ENCODE measurements around the gene DNLZ.

- TF ChIP-seq, protein P1, sequence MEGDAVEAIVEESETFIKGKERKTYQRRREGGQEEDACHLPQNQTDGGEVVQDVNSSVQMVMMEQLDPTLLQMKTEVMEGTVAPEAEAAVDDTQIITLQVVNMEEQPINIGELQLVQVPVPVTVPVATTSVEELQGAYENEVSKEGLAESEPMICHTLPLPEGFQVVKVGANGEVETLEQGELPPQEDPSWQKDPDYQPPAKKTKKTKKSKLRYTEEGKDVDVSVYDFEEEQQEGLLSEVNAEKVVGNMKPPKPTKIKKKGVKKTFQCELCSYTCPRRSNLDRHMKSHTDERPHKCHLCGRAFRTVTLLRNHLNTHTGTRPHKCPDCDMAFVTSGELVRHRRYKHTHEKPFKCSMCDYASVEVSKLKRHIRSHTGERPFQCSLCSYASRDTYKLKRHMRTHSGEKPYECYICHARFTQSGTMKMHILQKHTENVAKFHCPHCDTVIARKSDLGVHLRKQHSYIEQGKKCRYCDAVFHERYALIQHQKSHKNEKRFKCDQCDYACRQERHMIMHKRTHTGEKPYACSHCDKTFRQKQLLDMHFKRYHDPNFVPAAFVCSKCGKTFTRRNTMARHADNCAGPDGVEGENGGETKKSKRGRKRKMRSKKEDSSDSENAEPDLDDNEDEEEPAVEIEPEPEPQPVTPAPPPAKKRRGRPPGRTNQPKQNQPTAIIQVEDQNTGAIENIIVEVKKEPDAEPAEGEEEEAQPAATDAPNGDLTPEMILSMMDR (IDR thresholded peaks at IDR 0.05 in 4 of 5, conservative IDR thresholded peaks at IDR 0.05 in 1 of 5), result no peak
- no peak for TF ChIP-seq POLR2A (IDR thresholded peaks at IDR 0.05)
These were observed 5.5 kb downstream of the DNLZ start for GRCh38 chr9:136358016-136358415.
